ENCODE results near the gene ETV6. TPM values are rescaled to one million over a fixed set of nuclear protein-coding genes. Genes with fewer than 3 reads are reported as not detected.

ETV6 gene
- polyA plus RNA-seq, 1 donor (not counting 4 experiments of a cell fraction or from before 2014, with no cell fraction given) = 5.3 TPM

GRCh38 chr12:11695321-11695720 lies 45.8 kb downstream of the ETV6 start:
- peaks cover 35% of the 10 kb centered on the region for H3K79me2 ChIP-seq (ENCODE audit: control insufficient read depth, insufficient read depth, low read length)
- no peaks in the 10 kb centered on the region for H3K27me3 ChIP-seq (ENCODE audit: control insufficient read depth, extremely low read depth, insufficient read depth, low read length)
- no peaks in the 10 kb centered on the region for H3K9me3 ChIP-seq (ENCODE audit: control insufficient read depth, low read depth, low read length)
- dilution Hi-C loops (cut with MboI; ENCODE audit: extremely low pct_ligation_motif_present, low sequenced_read_pairs) = no loop called here
- no peaks in the 10 kb centered on the region for H4K20me1 ChIP-seq (ENCODE audit: control insufficient read depth, extremely low read depth, insufficient read depth, low read length)
- no peak overlapping the region for H3K4me2 ChIP-seq (ENCODE audit: control insufficient read depth, extremely low read depth, insufficient read depth, low read depth, low read length)
- H3K36me3 ChIP-seq (ENCODE audit: control insufficient read depth in 2 of 2, extremely low read depth in 1 of 2, insufficient read depth in 2 of 2, low read length in 2 of 2) = no peaks in the 10 kb centered on the region
- no peaks in the 10 kb centered on the region for H3K9me1 ChIP-seq (ENCODE audit: control insufficient read depth, extremely low read depth, insufficient read depth, low read length)
- H2AFZ ChIP-seq (ENCODE audit: control insufficient read depth, low read length) = no peak overlapping the region
- H3K27ac ChIP-seq (ENCODE audit: control insufficient read depth, insufficient read depth, low read length) = no peak overlapping the region
- peaks cover 11% of the 10 kb centered on the region for H3K4me1 ChIP-seq (ENCODE audit: control insufficient read depth, extremely low read depth, insufficient read depth, low read length)
- FAIRE-seq (no peak), DNase-seq (ENCODE audit: low read depth, low spot score) (no peak)
- no peak overlapping the region for H3K9ac ChIP-seq (ENCODE audit: control insufficient read depth, extremely low read depth, insufficient read depth, low read length)
- no peak for TF ChIP-seq EZH2 (IDR thresholded peaks at IDR 0.05; ENCODE audit: low read length)
- TF ChIP-seq CTCF (optimal IDR thresholded peaks at IDR 0.05 in 1 of 3, IDR thresholded peaks at IDR 0.05 in 1 of 3, conservative IDR thresholded peaks at IDR 0.05 in 1 of 3; ENCODE audit: extremely low read depth in 1 of 3, insufficient read depth in 2 of 3, low read length in 3 of 3) = no peak
- no peak overlapping the region for H3K4me3 ChIP-seq (ENCODE audit: control insufficient read depth in 2 of 3, extremely low read depth in 1 of 3, insufficient read depth in 2 of 3, low read depth in 1 of 3, low read length in 3 of 3)

GRCh38 chr12:11696084-11696483 lies 46.6 kb downstream of the ETV6 start:
- H3K27ac ChIP-seq (ENCODE audit: control insufficient read depth, insufficient read depth, low read length) = no peak overlapping the region
- no peak overlapping the region for H3K9ac ChIP-seq (ENCODE audit: control insufficient read depth, extremely low read depth, insufficient read depth, low read length)
- TF ChIP-seq EZH2 (IDR thresholded peaks at IDR 0.05; ENCODE audit: low read length) (no peak), CTCF (optimal IDR thresholded peaks at IDR 0.05 in 1 of 3, IDR thresholded peaks at IDR 0.05 in 1 of 3, conservative IDR thresholded peaks at IDR 0.05 in 1 of 3; ENCODE audit: extremely low read depth in 1 of 3, insufficient read depth in 2 of 3, low read length in 3 of 3) (no peak)
- no peaks in the 10 kb centered on the region for H3K27me3 ChIP-seq (ENCODE audit: control insufficient read depth, extremely low read depth, insufficient read depth, low read length)
- H4K20me1 ChIP-seq (ENCODE audit: control insufficient read depth, extremely low read depth, insufficient read depth, low read length) = no peaks in the 10 kb centered on the region
- dilution Hi-C loops (cut with MboI; ENCODE audit: extremely low pct_ligation_motif_present, low sequenced_read_pairs) = no loop called here
- no peak overlapping the region for H2AFZ ChIP-seq (ENCODE audit: control insufficient read depth, low read length)
- FAIRE-seq = peak; percentile 20
- H3K36me3 ChIP-seq (ENCODE audit: control insufficient read depth in 2 of 2, extremely low read depth in 1 of 2, insufficient read depth in 2 of 2, low read length in 2 of 2) = no peaks in the 10 kb centered on the region
- H3K9me1 ChIP-seq (ENCODE audit: control insufficient read depth, extremely low read depth, insufficient read depth, low read length) = no peaks in the 10 kb centered on the region
- peaks cover 11% of the 10 kb centered on the region for H3K4me1 ChIP-seq (ENCODE audit: control insufficient read depth, extremely low read depth, insufficient read depth, low read length)
- H3K79me2 ChIP-seq (ENCODE audit: control insufficient read depth, insufficient read depth, low read length) = peaks cover 33% of the 10 kb centered on the region
- no peak for DNase-seq (ENCODE audit: low read depth, low spot score)
- H3K9me3 ChIP-seq (ENCODE audit: control insufficient read depth, low read depth, low read length) = no peaks in the 10 kb centered on the region
- no peak overlapping the region for H3K4me2 ChIP-seq (ENCODE audit: control insufficient read depth, extremely low read depth, insufficient read depth, low read depth, low read length)
- H3K4me3 ChIP-seq (ENCODE audit: control insufficient read depth in 2 of 3, extremely low read depth in 1 of 3, insufficient read depth in 2 of 3, low read depth in 1 of 3, low read length in 3 of 3) = no peak overlapping the region
